Omental fat pad (tissue), 4 donors: Measurements from ENCODE around the gene SNX19. TPM values are rescaled to one million over a fixed set of nuclear protein-coding genes. Genes with fewer than 3 reads are reported as not detected.

Source experiments
- ATAC-seq: fragments of 150-250 bp; one replicate; pipeline ENCODE4 v1.9.1; 2016; ENCODE audit warnings: mild to moderate bottlenecking, moderate library complexity; ENCODE audit not compliant: low FRiP score
- DNase-seq: peaks from one replicate; pipeline ENCODE4 v3.0.0-alpha.2; 2019; ENCODE audit warnings: low spot score
- CTCF ChIP-seq, 3 donors: fragments of 450-650 bp; IDR thresholded peaks; one replicate each; pipeline ENCODE4 v1.5.1; 2016 to 2017; ENCODE audit warnings: antibody characterized with exemption in 3 of 3, mild to moderate bottlenecking in 3 of 3, moderate library complexity in 2 of 3
- total RNA-seq, 4 donors: library from RNA; depleted of rRNA; stranded (reverse); fragments of >200 nt; gene quantifications; one replicate each; pipeline ENCODE4 v1.1.0, GENCODE V29; 2016

Gene SNX19
- total RNA-seq, 4 donors from 2014 or later = 90.9 to 135 (median 110) TPM

- no peak for TF ChIP-seq CTCF (IDR thresholded peaks at IDR 0.05)
Measured at GRCh38 chr11:130913268-130913667, 3.0 kb downstream of the SNX19 start.

GRCh38 chr11:130912552-130912951 is 3.7 kb downstream of the SNX19 start:
- DNase-seq (no peak), ATAC-seq (no peak)
- no peak for TF ChIP-seq CTCF (IDR thresholded peaks at IDR 0.05)

More at GRCh38 chr11:130913268-130913667, 3.0 kb downstream of the SNX19 start:
- ATAC-seq = no peak
- no peak for DNase-seq

DNA sequence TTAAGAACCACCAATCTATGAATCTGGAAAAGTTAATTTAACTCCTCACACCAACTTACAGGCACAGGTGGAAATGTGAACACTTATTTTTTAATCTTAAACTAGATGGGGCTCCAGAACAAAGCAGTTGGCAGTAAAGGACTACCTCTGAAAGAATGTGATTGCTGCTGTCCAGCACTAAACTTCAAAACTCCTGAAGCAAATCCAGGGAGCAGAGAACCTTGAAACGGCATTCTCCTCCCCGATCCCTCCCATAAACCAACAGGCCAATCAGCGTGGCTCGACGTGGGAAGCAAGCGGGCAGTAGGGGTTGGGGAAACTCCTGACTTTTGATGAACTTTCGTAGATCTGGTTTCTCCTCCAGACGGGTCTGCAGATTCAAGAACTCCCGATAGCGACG is 5.0 kb downstream of the SNX19 start:
- no peak for DNase-seq
- no peak for TF ChIP-seq CTCF (IDR thresholded peaks at IDR 0.05)
- ATAC-seq = no peak

GRCh38 chr11:130909650-130910049 is 6.6 kb downstream of the SNX19 start:
- DNase-seq (no peak), ATAC-seq (no peak)
- TF ChIP-seq CTCF (IDR thresholded peaks at IDR 0.05) = no peak

DNA sequence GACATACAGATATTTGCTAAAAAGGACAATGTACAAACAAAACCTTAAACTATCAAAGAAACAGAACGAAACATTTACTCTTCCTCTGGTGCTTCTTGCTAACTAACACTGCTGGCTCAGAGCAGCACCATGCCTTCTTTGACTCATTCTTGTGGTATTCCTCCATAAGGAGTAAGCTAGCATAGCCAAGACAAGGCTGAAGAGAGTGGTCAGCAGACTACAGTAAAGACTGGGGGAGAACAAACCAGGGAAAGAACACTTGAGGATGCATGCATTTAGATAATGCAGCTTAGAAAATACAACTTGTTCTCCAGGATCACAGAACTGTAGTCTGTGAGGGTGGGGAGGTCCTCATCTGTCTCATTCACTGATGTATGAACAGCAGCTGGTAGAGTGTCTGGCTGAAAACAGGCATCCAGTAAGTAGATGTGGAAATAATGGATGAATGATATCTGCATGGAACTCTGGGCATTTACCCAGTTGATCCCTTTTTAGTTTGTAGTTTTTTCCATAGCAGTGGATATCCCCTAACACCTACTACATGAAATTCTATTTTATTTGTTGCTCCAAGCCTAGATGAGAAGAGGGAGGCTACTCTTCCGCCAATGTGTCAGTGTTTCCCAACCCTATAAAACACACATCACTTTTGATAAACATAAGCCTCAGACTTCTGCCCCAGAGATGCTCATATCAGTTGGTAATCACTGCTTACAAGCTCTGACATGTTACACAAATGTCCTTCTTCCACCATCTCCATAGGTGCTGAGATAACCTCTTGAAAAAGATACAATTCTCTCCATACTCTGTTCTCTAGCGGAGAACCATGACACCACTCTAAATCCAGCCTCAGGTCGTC is 7.3 kb downstream of the SNX19 start:
- ATAC-seq (peak; percentile 81), DNase-seq (no peak)
- no peak for TF ChIP-seq CTCF (IDR thresholded peaks at IDR 0.05)

DNA sequence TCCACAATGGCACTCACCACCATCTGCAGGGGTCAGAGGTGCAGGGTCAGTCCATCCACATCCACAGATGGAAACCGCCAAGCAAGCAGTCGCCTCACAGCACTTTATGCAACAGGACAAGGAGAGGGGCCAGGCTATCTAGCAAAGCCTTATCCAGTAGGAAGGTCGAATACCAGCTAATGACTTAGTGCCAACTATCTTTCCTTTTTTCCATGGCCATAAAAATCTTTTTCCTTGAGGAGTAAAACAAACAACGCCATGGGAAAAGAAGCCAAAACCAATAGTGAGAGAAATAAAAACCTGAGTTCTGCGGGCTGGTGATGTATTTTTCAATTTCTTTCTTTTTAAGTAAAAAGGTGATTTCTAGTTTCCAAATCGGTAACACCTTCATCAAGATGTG is 8.2 kb downstream of the SNX19 start:
- TF ChIP-seq CTCF (IDR thresholded peaks at IDR 0.05) = no peak
- no peak for DNase-seq
- ATAC-seq = no peak

DNA sequence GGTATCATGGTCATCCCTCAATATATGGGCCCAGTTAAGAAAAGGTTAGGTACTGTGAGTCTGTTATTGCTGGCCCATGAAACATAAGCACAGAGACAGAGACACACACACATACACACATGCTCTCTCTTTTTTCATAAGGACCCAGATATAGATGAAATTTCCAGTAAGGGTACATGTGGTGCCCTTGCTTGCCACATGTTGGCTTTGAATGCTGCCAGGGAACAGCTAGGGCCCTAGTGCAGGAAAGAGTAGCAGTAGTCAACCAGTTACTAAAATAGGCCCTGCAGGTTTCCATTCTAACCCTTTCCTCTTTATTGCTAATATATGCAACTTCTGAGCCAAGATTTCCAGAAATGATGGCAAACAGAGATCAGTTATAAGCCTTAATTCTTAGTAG is 9.1 kb downstream of the SNX19 start:
- DNase-seq (no peak), ATAC-seq (no peak)
- no peak for TF ChIP-seq CTCF (IDR thresholded peaks at IDR 0.05)
